NCI-H2029 treated with DMSO at 0.1 percent for 48 hours (cell line): Measurements from ENCODE around the gene LEF1.

Experiments
- DNase-seq: peaks from one replicate; lab custom pipeline; 2025; lab: John Stamatoyannopoulos, UW

The LEF1 gene

GRCh38 chr4:108168671-108169523 lies at the start of gene LEF1:
Gene LEF1 (minus strand): TSS chr4:108168932. CDS start chr4:108167767, 1,165 bp downstream.
- DNase-seq, result no peak

GRCh38 chr4:108216510-108216909 lies 47.8 kb upstream of the LEF1 start:
- no peak for DNase-seq

GRCh38 chr4:108215055-108215454 lies 46.3 kb upstream of the LEF1 start:
- DNase-seq, result no peak

- DNase-seq, result no peak
Measured at GRCh38 chr4:108213723-108214122, 45.0 kb upstream of the LEF1 start.

- no peak for DNase-seq
Measured at GRCh38 chr4:108213308-108213707, 44.6 kb upstream of the LEF1 start.

GRCh38 chr4:108210989-108211835 lies 42.5 kb upstream of the LEF1 start:
- DNase-seq, result no peak

- no peak for DNase-seq
Measured at GRCh38 chr4:108209489-108209888, 40.8 kb upstream of the LEF1 start.

- no peak for DNase-seq
Measured at GRCh38 chr4:108205859-108206258, 37.1 kb upstream of the LEF1 start.

- DNase-seq, result no peak
Measured at GRCh38 chr4:108204518-108204917, 35.8 kb upstream of the LEF1 start.

- DNase-seq, result no peak
Measured at GRCh38 chr4:108203377-108203776, 34.6 kb upstream of the LEF1 start.

GRCh38 chr4:108201774-108202173 lies 33.0 kb upstream of the LEF1 start:
- no peak for DNase-seq

GRCh38 chr4:108199881-108200280 lies 31.1 kb upstream of the LEF1 start:
- no peak for DNase-seq

- no peak for DNase-seq
Measured at GRCh38 chr4:108193886-108194672, 25.3 kb upstream of the LEF1 start.

GRCh38 chr4:108192935-108193334 lies 24.2 kb upstream of the LEF1 start:
- no peak for DNase-seq

- DNase-seq, result no peak
Measured at GRCh38 chr4:108192056-108192455, 23.3 kb upstream of the LEF1 start.

GRCh38 chr4:108191269-108191914 lies 22.7 kb upstream of the LEF1 start:
- DNase-seq, result no peak

GRCh38 chr4:108188770-108189169 lies 20.0 kb upstream of the LEF1 start:
- no peak for DNase-seq

- no peak for DNase-seq
Measured at GRCh38 chr4:108185252-108185651, 16.5 kb upstream of the LEF1 start.

GRCh38 chr4:108184453-108185049 lies 15.8 kb upstream of the LEF1 start:
- no peak for DNase-seq

- DNase-seq, result no peak
Measured at GRCh38 chr4:108181704-108182103, 13.0 kb upstream of the LEF1 start.

- no peak for DNase-seq
Measured at GRCh38 chr4:108180513-108180912, 11.8 kb upstream of the LEF1 start.
